NCI-H146 (cell line): Measurements from ENCODE around the gene TMEM214.

Experiments
- DNase-seq: peaks from one replicate; lab custom pipeline; 2025; lab: John Stamatoyannopoulos, UW

Gene TMEM214

GRCh38 chr2:27009716-27010115, 23.0 kb upstream of the TMEM214 start:
- DNase-seq = no peak

- no peak for DNase-seq
Measured at GRCh38 chr2:27010139-27010538, 22.6 kb upstream of the TMEM214 start.

GRCh38 chr2:27013738-27014137, 19.0 kb upstream of the TMEM214 start:
- no peak for DNase-seq

GRCh38 chr2:27014771-27015433, 17.9 kb upstream of the TMEM214 start:
- no peak for DNase-seq

GRCh38 chr2:27016801-27017325, 15.9 kb upstream of the TMEM214 start:
- peak; percentile 81 for DNase-seq

GRCh38 chr2:27018142-27018541, 14.6 kb upstream of the TMEM214 start:
- no peak for DNase-seq

GRCh38 chr2:27019459-27019858, 13.3 kb upstream of the TMEM214 start:
- DNase-seq = no peak

GRCh38 chr2:27019931-27020855, 12.6 kb upstream of the TMEM214 start:
- no peak for DNase-seq

- no peak for DNase-seq
Measured at GRCh38 chr2:27021253-27022049, 11.3 kb upstream of the TMEM214 start.

- no peak for DNase-seq
Measured at GRCh38 chr2:27023740-27024139, 9.0 kb upstream of the TMEM214 start.

GRCh38 chr2:27024188-27024587, 8.6 kb upstream of the TMEM214 start:
- no peak for DNase-seq

GRCh38 chr2:27024812-27025211, 8.0 kb upstream of the TMEM214 start:
- no peak for DNase-seq

- DNase-seq = no peak
Measured at GRCh38 chr2:27025281-27025800, 7.4 kb upstream of the TMEM214 start.

GRCh38 chr2:27025861-27026851, 6.6 kb upstream of the TMEM214 start:
- no peak for DNase-seq

GRCh38 chr2:27027211-27027651, 5.5 kb upstream of the TMEM214 start:
- no peak for DNase-seq

- no peak for DNase-seq
Measured at GRCh38 chr2:27029051-27029450, 3.7 kb upstream of the TMEM214 start.

GRCh38 chr2:27033253-27033852, 588 bp downstream of the TMEM214 start:
- no peak for DNase-seq

- no peak for DNase-seq
Measured at GRCh38 chr2:27038012-27038411, 5.2 kb downstream of the TMEM214 start.

GRCh38 chr2:27038631-27039339, 6.0 kb downstream of the TMEM214 start:
- DNase-seq = no peak

- no peak for DNase-seq
Measured at GRCh38 chr2:27039426-27039825, 6.7 kb downstream of the TMEM214 start.
